ENCODE measurements around the gene CLTRN. TPM values are rescaled to one million over a fixed set of nuclear protein-coding genes. Genes with fewer than 3 reads are reported as not detected.
A peak's percentile ranks its signal among the peaks of the same experiment; 100 is the strongest.

CLTRN gene
- total RNA-seq, 6 experiments from 2014 or later: 8.8 to 14.0 (median 10.2) TPM

GRCh38 chrX:15680401-15680800 lies 15.8 kb upstream of the CLTRN start:
- DNase-seq (no peak), ATAC-seq (no peak)
- Histone ChIP-seq H3K4me3 (no peak overlapping the region), H3K27me3 (no peaks in the 10 kb centered on the region), H3K36me3 (no peaks in the 10 kb centered on the region), H3K9me3 (no peaks in the 10 kb centered on the region), H3K4me1 (peaks cover 0 to 12% (median 5%) of the 10 kb centered on the region in 4 donors), H3K27ac (no peak overlapping the region)
- intact Hi-C loops (cut with DNase I): no loop called here
- no peak for TF ChIP-seq CTCF (IDR thresholded peaks at IDR 0.05)
- no peak for TF ChIP-seq POLR2A (IDR thresholded peaks at IDR 0.05)
- WGBS (ENCODE audit: insufficient coverage, low coverage, low lambda C conversion rate, missing lambda C conversion rate): 50% methylated on average over 2 of the region's 6 CpGs

GRCh38 chrX:15679246-15679645 lies 14.6 kb upstream of the CLTRN start:
- 70% methylated on average over 4 of the region's 6 CpGs for WGBS (ENCODE audit: insufficient coverage, low coverage, low lambda C conversion rate, missing lambda C conversion rate)
- H3K27ac ChIP-seq: no peak overlapping the region
- TF ChIP-seq POLR2A (IDR thresholded peaks at IDR 0.05) (no peak), CTCF (IDR thresholded peaks at IDR 0.05) (no peak)
- H3K4me3 ChIP-seq: no peak overlapping the region
- ATAC-seq (no peak), DNase-seq (no peak)
- no peaks in the 10 kb centered on the region for H3K9me3 ChIP-seq
- intact Hi-C loops (cut with DNase I): no loop called here
- H3K27me3 ChIP-seq: no peaks in the 10 kb centered on the region
- H3K4me1 ChIP-seq: peaks cover 0 to 16% (median 5%) of the 10 kb centered on the region in 4 donors
- H3K36me3 ChIP-seq: no peaks in the 10 kb centered on the region

GRCh38 chrX:15678339-15678738 lies 13.7 kb upstream of the CLTRN start:
- no peaks in the 10 kb centered on the region for H3K9me3 ChIP-seq
- no peak overlapping the region for H3K4me3 ChIP-seq
- 94% methylated on average over 2 of the region's 2 CpGs for WGBS (ENCODE audit: insufficient coverage, low coverage, low lambda C conversion rate, missing lambda C conversion rate)
- H3K27me3 ChIP-seq: no peaks in the 10 kb centered on the region
- no peak for DNase-seq
- TF ChIP-seq CTCF (IDR thresholded peaks at IDR 0.05) (no peak), POLR2A (IDR thresholded peaks at IDR 0.05) (no peak)
- intact Hi-C loops (cut with DNase I): no loop called here
- peaks cover 0 to 21% (median 5%) of the 10 kb centered on the region in 4 donors for H3K4me1 ChIP-seq
- no peak for ATAC-seq
- no peak overlapping the region for H3K27ac ChIP-seq
- no peaks in the 10 kb centered on the region for H3K36me3 ChIP-seq

GRCh38 chrX:15676886-15677285 lies 12.3 kb upstream of the CLTRN start:
- DNase-seq (no peak), ATAC-seq (no peak)
- no peak overlapping the region for H3K27ac ChIP-seq
- no peak for TF ChIP-seq POLR2A (IDR thresholded peaks at IDR 0.05)
- no peak for TF ChIP-seq CTCF (IDR thresholded peaks at IDR 0.05)
- peak overlapping the region in 1 of 3 donors; percentile 85 for H3K4me3 ChIP-seq
- H3K27me3 ChIP-seq: no peaks in the 10 kb centered on the region
- H3K9me3 ChIP-seq: no peaks in the 10 kb centered on the region
- H3K4me1 ChIP-seq: peaks cover 0 to 21% (median 5%) of the 10 kb centered on the region in 4 donors
- H3K36me3 ChIP-seq: no peaks in the 10 kb centered on the region
- WGBS (ENCODE audit: insufficient coverage, low coverage, low lambda C conversion rate, missing lambda C conversion rate): 41% methylated on average over 2 of the region's 2 CpGs
- intact Hi-C loops (cut with DNase I): no loop called here

GRCh38 chrX:15675490-15675921 lies 10.9 kb upstream of the CLTRN start:
- ATAC-seq: peak; percentile 75 to 79 (median 78)
- no peaks in the 10 kb centered on the region for H3K36me3 ChIP-seq
- intact Hi-C loops (cut with DNase I): no loop called here
- DNase-seq: peak; percentile 80 to 88 (median 87)
- H3K4me3 ChIP-seq: peak overlapping the region; percentile 69 to 85 (median 82)
- H3K27ac ChIP-seq: peak overlapping the region; percentile 87 to 97 (median 97)
- peaks cover 0 to 21% (median 5%) of the 10 kb centered on the region in 4 donors for H3K4me1 ChIP-seq
- H3K27me3 ChIP-seq: no peaks in the 10 kb centered on the region
- no peaks in the 10 kb centered on the region for H3K9me3 ChIP-seq
- 10% methylated on average over 31 of the region's 38 CpGs for WGBS (ENCODE audit: insufficient coverage, low coverage, low lambda C conversion rate, missing lambda C conversion rate)
- TF ChIP-seq CTCF (IDR thresholded peaks at IDR 0.05) (no peak), POLR2A (IDR thresholded peaks at IDR 0.05) (no peak)
